Stimulated activated CD4-positive, alpha-beta T cell treated with anti-CD3 and anti-CD28 coated beads, Interleukin-12 subunit alpha, Interleukin-12 subunit beta, amount 100 ng/mL, for 48 hours (primary cell): ENCODE measurements around the gene BMPR2.
"Not testable (repeated sequence)": the region's sequence is repeated elsewhere in the genome, so short reads cannot be mapped to it uniquely, and the experiment has no call there.

Experiments
- DNase-seq, 3 donors: peaks; one replicate each; pipeline ENCODE4 v3.0.0-alpha.2; 2020; ENCODE audit warnings: low read depth in 2 of 3, low spot score in 1 of 3

The BMPR2 gene

GRCh38 chr2:202378662-202379358 is 2.7 kb downstream of the BMPR2 start:
- no peak for DNase-seq

- DNase-seq, result no peak
These were observed 6.6 kb downstream of the BMPR2 start for GRCh38 chr2:202382684-202383083.

- not testable (repeated sequence) for DNase-seq
These were observed 10.4 kb downstream of the BMPR2 start for GRCh38 chr2:202386495-202386894.

- DNase-seq, result peak in 1 of 3 donors; percentile 2
These were observed 11.6 kb downstream of the BMPR2 start for GRCh38 chr2:202387608-202388342.

GRCh38 chr2:202400941-202401340 is 24.8 kb downstream of the BMPR2 start:
- DNase-seq, result no peak

- no peak for DNase-seq
These were observed 29.7 kb downstream of the BMPR2 start for GRCh38 chr2:202405798-202406197.

GRCh38 chr2:202406445-202406978 is 30.4 kb downstream of the BMPR2 start:
- DNase-seq, result no peak

GRCh38 chr2:202408546-202409140 is 32.5 kb downstream of the BMPR2 start:
- DNase-seq, result no peak

- peak in 1 of 3 donors; percentile 1 for DNase-seq
These were observed 34.0 kb downstream of the BMPR2 start for GRCh38 chr2:202410092-202410491.

- no peak for DNase-seq
These were observed 35.0 kb downstream of the BMPR2 start for GRCh38 chr2:202411097-202411496.

- DNase-seq, result no peak
These were observed 41.9 kb downstream of the BMPR2 start for GRCh38 chr2:202418027-202418426.

- no peak for DNase-seq
These were observed 42.4 kb downstream of the BMPR2 start for GRCh38 chr2:202418511-202418910.

- DNase-seq, result no peak
These were observed 47.0 kb downstream of the BMPR2 start for GRCh38 chr2:202423139-202423538.

GRCh38 chr2:202425036-202425435 is 48.9 kb downstream of the BMPR2 start:
- DNase-seq, result no peak

GRCh38 chr2:202426751-202427150 is 50.6 kb downstream of the BMPR2 start:
- DNase-seq, result no peak

GRCh38 chr2:202429164-202429980 is 53.2 kb downstream of the BMPR2 start:
- DNase-seq, result no peak

- DNase-seq, result no peak
These were observed 56.6 kb downstream of the BMPR2 start for GRCh38 chr2:202432776-202433175.

GRCh38 chr2:202434472-202434871 is 58.3 kb downstream of the BMPR2 start:
- DNase-seq, result no peak

- DNase-seq, result no peak
These were observed 60.5 kb downstream of the BMPR2 start for GRCh38 chr2:202436626-202437025.

GRCh38 chr2:202440117-202440516 is 64.0 kb downstream of the BMPR2 start:
- not testable (repeated sequence) for DNase-seq

GRCh38 chr2:202442882-202443281 is 66.8 kb downstream of the BMPR2 start:
- DNase-seq, result no peak
